HG03108 (cell line): ENCODE results near the gene HERC3.

ENCODE experiments used
- ATAC-seq: cut with Tn5 transposase; IDR thresholded peaks from one replicate; pipeline ENCODE4 v1.9.1; 2021; ENCODE audit warnings: moderate library complexity; ENCODE audit not compliant: unreplicated experiment

Gene HERC3

GRCh38 chr4:88744609-88745008 lies 152.3 kb downstream of the HERC3 start:
- ATAC-seq, result no peak

GRCh38 chr4:88745175-88745574 lies 152.9 kb downstream of the HERC3 start:
- ATAC-seq, result no peak

DNA sequence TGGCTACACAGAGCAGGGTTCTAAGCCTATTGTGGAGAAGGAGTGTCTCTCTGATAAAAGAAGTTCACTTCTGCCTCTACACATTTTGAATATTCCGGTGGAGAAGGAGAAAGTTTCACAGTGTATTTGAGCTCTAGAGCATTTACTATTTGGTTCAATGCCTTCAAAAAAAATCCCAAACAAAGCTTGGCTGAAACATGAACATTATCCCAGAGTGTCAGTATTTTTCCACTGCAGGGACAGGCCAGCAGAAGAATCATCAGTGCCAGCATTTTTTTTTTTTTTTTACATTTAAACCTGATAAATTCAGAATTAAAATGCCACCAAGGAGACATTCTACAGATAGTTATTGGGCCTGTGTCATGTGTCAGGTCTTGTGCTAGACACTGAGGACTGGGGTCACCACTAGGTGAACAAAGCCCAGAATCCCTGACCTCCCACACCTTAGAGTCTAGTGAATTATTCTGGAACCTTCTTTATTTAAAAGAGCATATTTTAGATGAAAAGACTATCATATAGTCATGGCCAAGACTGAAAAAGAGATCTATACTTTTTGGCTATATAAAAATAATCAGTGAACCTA lies 153.4 kb downstream of the HERC3 start:
- no peak for ATAC-seq

DNA sequence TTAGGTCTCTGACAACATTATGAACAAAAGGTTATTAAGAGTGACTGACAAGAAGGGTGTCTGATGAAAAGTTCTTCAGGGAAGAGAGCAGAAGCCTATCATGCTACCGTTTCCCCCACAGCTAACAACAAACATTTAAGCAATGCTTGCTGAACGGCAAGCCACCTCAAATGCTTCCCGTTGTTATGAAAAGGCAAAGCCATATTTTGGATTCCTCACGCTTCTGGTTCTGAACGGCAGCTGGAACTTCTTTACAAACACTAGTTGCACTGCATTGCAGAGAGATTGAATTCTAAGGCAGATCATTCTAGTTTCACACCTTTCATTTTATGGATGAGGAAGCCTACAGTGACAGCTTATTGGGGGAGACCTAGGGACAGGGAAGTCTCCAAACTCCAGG lies 153.9 kb downstream of the HERC3 start:
- no peak for ATAC-seq

DNA sequence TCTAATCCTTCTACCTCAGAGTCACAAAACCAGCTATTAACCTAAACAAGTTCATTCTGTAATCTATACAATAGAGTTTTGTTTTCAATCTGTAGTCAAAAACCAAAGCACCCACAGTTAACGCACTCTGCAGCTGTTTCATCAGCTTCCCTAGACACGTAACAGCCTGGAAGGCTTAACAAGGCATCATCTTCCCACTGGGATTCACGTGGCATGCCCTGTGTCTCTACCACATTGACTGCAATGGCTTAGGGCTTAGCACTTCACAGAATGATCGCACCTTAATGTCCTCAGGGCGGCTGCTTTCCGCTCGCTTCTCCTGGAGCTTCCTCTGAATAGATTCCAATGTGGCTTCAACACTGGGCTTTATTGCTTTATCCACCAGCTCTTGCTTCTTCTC lies 155.1 kb downstream of the HERC3 start:
- no peak for ATAC-seq

GRCh38 chr4:88750369-88750768 lies 158.1 kb downstream of the HERC3 start:
- no peak for ATAC-seq

DNA sequence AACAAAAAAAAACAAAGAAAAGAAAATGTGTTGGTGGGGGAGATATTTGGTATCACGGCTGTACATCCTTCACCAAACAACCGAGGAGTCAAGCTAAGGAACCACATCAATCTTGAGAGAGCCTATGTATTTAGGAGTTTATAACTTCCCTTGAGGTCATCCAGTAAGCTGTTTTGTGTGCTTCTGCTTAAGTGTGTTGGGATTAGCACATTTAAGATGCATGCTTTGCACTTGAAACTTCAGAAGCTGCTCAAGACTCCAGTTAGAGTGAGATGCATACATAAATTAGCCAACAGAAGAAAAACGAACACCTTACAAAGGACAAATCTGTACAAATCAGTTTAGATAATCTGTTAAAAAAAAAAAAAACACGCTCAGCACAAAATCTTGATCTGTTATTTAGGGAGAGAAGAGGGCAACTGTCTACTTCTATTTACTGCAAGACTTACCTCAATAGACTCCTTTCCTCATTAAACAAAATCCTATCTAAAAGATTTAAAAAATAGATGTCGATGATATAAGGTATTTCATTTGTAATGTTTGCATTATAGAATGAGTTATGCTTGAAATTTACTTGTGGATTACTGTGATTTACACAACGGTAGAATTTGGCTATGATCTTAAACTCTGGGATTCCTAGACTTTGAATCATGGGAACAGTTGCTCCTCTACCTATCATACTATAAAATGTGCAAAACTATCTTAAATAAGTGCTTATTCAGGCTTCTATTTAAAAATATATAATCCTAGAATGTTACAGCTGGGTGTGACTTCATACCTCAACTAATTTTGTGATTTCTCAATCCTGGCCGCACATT lies 159.2 kb downstream of the HERC3 start:
- no peak for ATAC-seq

GRCh38 chr4:88752076-88752463 lies 159.8 kb downstream of the HERC3 start:
- ATAC-seq, result no peak

GRCh38 chr4:88752754-88753153 lies 160.5 kb downstream of the HERC3 start:
- no peak for ATAC-seq

DNA sequence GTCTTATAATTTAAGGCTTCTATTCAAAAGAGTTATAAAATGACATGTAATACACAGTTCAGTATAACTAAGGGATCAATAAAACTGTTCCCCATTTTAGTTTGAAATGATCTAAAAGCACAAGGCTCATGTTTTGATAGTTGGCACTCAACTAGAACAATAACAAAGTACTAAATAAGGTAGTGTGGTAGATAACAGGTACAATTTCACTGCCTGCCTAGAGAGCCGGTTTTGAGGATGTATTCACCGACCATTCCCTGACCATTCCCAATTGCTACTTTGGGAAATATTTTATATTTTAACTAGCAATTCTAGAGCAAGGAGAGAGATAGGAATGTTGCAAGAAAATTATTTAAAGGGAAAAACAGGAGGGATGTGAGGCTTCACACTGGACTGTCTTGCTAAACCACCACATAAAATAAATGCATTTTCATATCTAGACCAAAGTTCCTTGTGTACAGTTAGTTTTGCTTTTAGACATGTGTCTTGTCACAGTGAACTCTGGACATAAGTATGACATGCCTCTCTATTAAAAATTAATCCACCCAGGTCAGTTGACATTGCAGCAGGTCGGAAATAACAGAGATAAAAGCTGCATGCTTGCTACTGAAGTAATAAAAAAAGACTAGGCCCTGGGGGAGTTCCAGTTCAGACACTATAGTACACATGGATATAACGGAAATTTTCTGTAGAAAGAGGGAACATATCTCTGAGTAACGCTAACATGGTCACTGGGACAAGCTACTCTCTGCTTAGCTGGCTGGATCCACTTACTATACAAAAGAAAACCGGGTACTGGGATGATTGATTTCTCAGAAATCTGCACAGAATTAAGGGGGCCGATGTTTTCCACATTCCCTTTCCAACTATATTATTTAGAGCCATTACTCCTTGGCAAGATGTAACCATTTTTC lies 161.6 kb downstream of the HERC3 start:
- no peak for ATAC-seq

DNA sequence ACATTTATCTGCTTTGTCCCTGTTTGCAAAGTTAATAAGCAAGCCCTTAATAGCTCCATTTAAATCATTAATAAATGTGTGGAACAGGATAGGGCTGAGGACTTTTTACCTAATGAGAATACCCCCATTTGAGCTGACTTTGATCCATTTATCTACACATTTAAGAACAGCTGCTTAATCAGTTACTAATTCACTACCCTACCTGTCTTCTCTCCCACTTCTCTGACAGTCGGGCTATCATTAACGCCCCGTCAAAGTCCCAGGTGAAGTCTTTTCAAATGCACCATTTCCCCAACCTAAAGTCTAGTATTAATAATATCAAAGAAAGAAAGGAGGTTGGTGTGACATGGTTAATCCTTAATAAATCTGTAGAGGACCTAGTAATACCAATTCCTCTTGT lies 162.5 kb downstream of the HERC3 start:
- no peak for ATAC-seq

GRCh38 chr4:88755454-88755853 lies 163.2 kb downstream of the HERC3 start:
- no peak for ATAC-seq

DNA sequence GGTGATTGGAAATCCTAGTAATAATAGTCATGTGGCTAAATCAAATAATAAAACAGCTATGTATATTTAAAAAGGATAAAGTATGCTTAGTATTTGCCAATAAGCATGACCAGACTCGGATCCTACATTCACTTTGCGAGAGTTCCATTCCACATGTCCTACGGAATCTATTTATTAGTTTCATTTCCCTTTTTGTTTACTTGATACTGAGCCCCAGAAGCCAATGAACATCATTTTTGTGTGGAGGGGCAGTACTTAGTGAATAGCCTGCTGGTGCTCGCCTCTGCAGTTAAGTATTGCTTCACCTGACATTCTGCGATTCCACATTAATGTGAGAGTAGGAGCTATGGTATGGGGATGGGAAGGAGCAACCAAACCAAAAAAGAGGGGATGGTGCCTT lies 163.9 kb downstream of the HERC3 start:
- ATAC-seq, result no peak

DNA sequence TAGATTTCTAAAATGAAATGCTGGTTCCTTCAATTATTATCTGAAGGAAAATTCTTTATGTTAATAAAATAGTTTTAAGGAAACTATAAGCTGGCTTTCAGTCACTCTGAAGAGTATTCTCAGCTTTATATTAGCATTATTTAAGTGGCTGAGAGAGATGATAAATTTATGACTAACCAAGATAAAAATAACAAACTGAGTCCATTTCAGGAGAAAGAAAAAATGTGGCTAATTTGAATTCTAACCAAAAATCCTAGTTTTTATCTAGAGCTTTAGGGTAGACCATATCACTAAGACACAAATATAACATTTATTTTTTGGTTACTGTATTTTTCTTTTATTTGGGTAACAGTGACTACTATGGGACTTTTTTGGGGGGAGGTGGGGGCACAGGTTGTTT lies 164.8 kb downstream of the HERC3 start:
- no peak for ATAC-seq

DNA sequence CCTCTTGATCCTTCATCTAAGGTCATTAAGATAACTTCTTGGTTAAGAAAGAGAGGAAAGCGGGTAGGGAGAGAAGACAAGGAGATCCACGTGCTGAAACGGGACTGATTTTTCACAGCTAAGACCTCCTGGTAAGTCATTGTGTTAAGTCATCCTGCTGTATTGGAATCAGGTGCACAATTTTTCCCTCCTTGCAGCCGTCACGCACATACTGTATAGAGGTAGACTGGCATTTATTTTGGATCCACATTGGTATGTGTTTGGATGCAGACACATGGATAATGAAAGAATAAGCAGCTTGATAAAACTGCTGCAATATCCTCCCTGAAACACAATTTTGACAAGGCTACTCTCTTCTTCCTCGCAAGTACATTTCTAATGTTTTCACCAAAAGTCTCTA lies 165.5 kb downstream of the HERC3 start:
- ATAC-seq, result no peak
